Activated naive CD8-positive, alpha-beta T cell (primary cell): ENCODE measurements around the gene TP53TG5.
"Not testable (repeated sequence)": the region's sequence is repeated elsewhere in the genome, so short reads cannot be mapped to it uniquely, and the experiment has no call there.

Experiments
- H3K27ac Mint-ChIP-seq: one replicate; pipeline ENCODE4 v1.8.0; 2021; ENCODE audit warnings: mixed read lengths
- H3K27me3 Mint-ChIP-seq: one replicate; pipeline ENCODE4 v1.8.0; 2021; ENCODE audit warnings: mixed read lengths
- H3K36me3 Mint-ChIP-seq: one replicate; pipeline ENCODE4 v1.8.0; 2021; ENCODE audit warnings: mixed read lengths
- H3K4me1 Mint-ChIP-seq: one replicate; pipeline ENCODE4 v1.8.0; 2021; ENCODE audit warnings: low read depth, mixed read lengths
- H3K4me3 Mint-ChIP-seq: one replicate; pipeline ENCODE4 v1.8.0; 2021; ENCODE audit warnings: mild to moderate bottlenecking, mixed read lengths
- H3K9me3 Mint-ChIP-seq: one replicate; pipeline ENCODE4 v1.8.0; 2021; ENCODE audit warnings: low read depth, mixed read lengths

Gene TP53TG5

GRCh38 chr20:45363611-45364492 is 14.3 kb downstream of the TP53TG5 start:
- H3K9me3 Mint-ChIP-seq: no peaks in the 10 kb centered on the region
- peaks cover 52% of the 10 kb centered on the region for H3K4me1 Mint-ChIP-seq
- peak overlapping the region; percentile 99 for H3K4me3 Mint-ChIP-seq
- peak overlapping the region; percentile 98 for H3K27ac Mint-ChIP-seq
- no peaks in the 10 kb centered on the region for H3K27me3 Mint-ChIP-seq
- H3K36me3 Mint-ChIP-seq: peaks cover 4% of the 10 kb centered on the region

GRCh38 chr20:45362804-45363610 is 15.1 kb downstream of the TP53TG5 start, which contains the start of gene SYS1:
SYS1 (plus strand) TSS chr20:45363156; CDS start chr20:45363532, 376 bp downstream.
- H3K4me1 Mint-ChIP-seq: peaks cover 46% of the 10 kb centered on the region

GRCh38 chr20:45361793-45362192 is 16.3 kb downstream of the TP53TG5 start:
- peaks cover 41% of the 10 kb centered on the region for H3K4me1 Mint-ChIP-seq
- no peak overlapping the region for H3K4me3 Mint-ChIP-seq
- no peak overlapping the region for H3K27ac Mint-ChIP-seq
- H3K36me3 Mint-ChIP-seq: no peaks in the 10 kb centered on the region
- H3K9me3 Mint-ChIP-seq: no peaks in the 10 kb centered on the region
- H3K27me3 Mint-ChIP-seq: no peaks in the 10 kb centered on the region

More at GRCh38 chr20:45362804-45363610, 15.1 kb downstream of the TP53TG5 start, which contains the start of gene SYS1:
- H3K4me3 Mint-ChIP-seq: peak within 1 kb of the TSS; percentile 99
- H3K36me3 Mint-ChIP-seq: no peaks in the 10 kb centered on the region
- H3K27me3 Mint-ChIP-seq: no peaks in the 10 kb centered on the region
- peak within 1 kb of the TSS; percentile 98 for H3K27ac Mint-ChIP-seq
- H3K9me3 Mint-ChIP-seq: no peaks in the 10 kb centered on the region

GRCh38 chr20:45359406-45360148 is 18.5 kb downstream of the TP53TG5 start:
- Mint-ChIP-seq H3K27me3 (no peaks in the 10 kb centered on the region), H3K9me3 (no peaks in the 10 kb centered on the region), H3K4me3 (no peak overlapping the region), H3K27ac (no peak overlapping the region), H3K36me3 (no peaks in the 10 kb centered on the region), H3K4me1 (peaks cover 41% of the 10 kb centered on the region)

- H3K27me3 Mint-ChIP-seq: no peaks in the 10 kb centered on the region
- H3K4me1 Mint-ChIP-seq: peaks cover 43% of the 10 kb centered on the region
- no peak overlapping the region for H3K27ac Mint-ChIP-seq
- H3K36me3 Mint-ChIP-seq: no peaks in the 10 kb centered on the region
- no peak overlapping the region for H3K4me3 Mint-ChIP-seq
- no peaks in the 10 kb centered on the region for H3K9me3 Mint-ChIP-seq
Observed at GRCh38 chr20:45359069-45359405, 19.1 kb downstream of the TP53TG5 start.

- no peak overlapping the region for H3K4me3 Mint-ChIP-seq
- H3K27ac Mint-ChIP-seq: no peak overlapping the region
- H3K9me3 Mint-ChIP-seq: no peaks in the 10 kb centered on the region
- no peaks in the 10 kb centered on the region for H3K27me3 Mint-ChIP-seq
- no peaks in the 10 kb centered on the region for H3K36me3 Mint-ChIP-seq
- peaks cover 44% of the 10 kb centered on the region for H3K4me1 Mint-ChIP-seq
Observed at GRCh38 chr20:45358282-45359068, 19.6 kb downstream of the TP53TG5 start.

- no peaks in the 10 kb centered on the region for H3K27me3 Mint-ChIP-seq
- H3K4me3 Mint-ChIP-seq: peak overlapping the region; percentile 73
- no peaks in the 10 kb centered on the region for H3K36me3 Mint-ChIP-seq
- peaks cover 37% of the 10 kb centered on the region for H3K4me1 Mint-ChIP-seq
- peak overlapping the region; percentile 88 for H3K27ac Mint-ChIP-seq
- no peaks in the 10 kb centered on the region for H3K9me3 Mint-ChIP-seq
Observed at GRCh38 chr20:45355209-45356084, 22.7 kb downstream of the TP53TG5 start.

- Mint-ChIP-seq H3K27ac (peak overlapping the region; percentile 88), H3K9me3 (no peaks in the 10 kb centered on the region)
Observed at GRCh38 chr20:45354423-45355208, 23.5 kb downstream of the TP53TG5 start.

GRCh38 chr20:45353746-45354145 is 24.4 kb downstream of the TP53TG5 start:
- no peaks in the 10 kb centered on the region for H3K36me3 Mint-ChIP-seq
- no peaks in the 10 kb centered on the region for H3K9me3 Mint-ChIP-seq
- H3K4me3 Mint-ChIP-seq: peak overlapping the region; percentile 73
- peak overlapping the region; percentile 54 for H3K27ac Mint-ChIP-seq
- H3K4me1 Mint-ChIP-seq: peaks cover 37% of the 10 kb centered on the region
- H3K27me3 Mint-ChIP-seq: no peaks in the 10 kb centered on the region

More at GRCh38 chr20:45354423-45355208, 23.5 kb downstream of the TP53TG5 start:
- no peaks in the 10 kb centered on the region for H3K27me3 Mint-ChIP-seq
- no peaks in the 10 kb centered on the region for H3K36me3 Mint-ChIP-seq
- peaks cover 37% of the 10 kb centered on the region for H3K4me1 Mint-ChIP-seq
- peak overlapping the region; percentile 73 for H3K4me3 Mint-ChIP-seq

- no peaks in the 10 kb centered on the region for H3K27me3 Mint-ChIP-seq
- H3K36me3 Mint-ChIP-seq: no peaks in the 10 kb centered on the region
- H3K9me3 Mint-ChIP-seq: no peaks in the 10 kb centered on the region
- peaks cover 37% of the 10 kb centered on the region for H3K4me1 Mint-ChIP-seq
- H3K27ac Mint-ChIP-seq: no peak overlapping the region
- H3K4me3 Mint-ChIP-seq: no peak overlapping the region
Observed at GRCh38 chr20:45352729-45353128, 25.4 kb downstream of the TP53TG5 start.

GRCh38 chr20:45350795-45351194 is 27.3 kb downstream of the TP53TG5 start:
- H3K36me3 Mint-ChIP-seq, H3K4me3 Mint-ChIP-seq, H3K27me3 Mint-ChIP-seq, H3K9me3 Mint-ChIP-seq, H3K27ac Mint-ChIP-seq: not testable (repeated sequence)
- peaks cover 37% of the 10 kb centered on the region for H3K4me1 Mint-ChIP-seq

GRCh38 chr20:45350217-45350616 is 27.9 kb downstream of the TP53TG5 start:
- Mint-ChIP-seq H3K27me3 (no peaks in the 10 kb centered on the region), H3K4me1 (peaks cover 32% of the 10 kb centered on the region), H3K36me3 (no peaks in the 10 kb centered on the region), H3K9me3 (no peaks in the 10 kb centered on the region), H3K4me3 (no peak overlapping the region), H3K27ac (no peak overlapping the region)
